IPS-NIHi11 (cell line): ENCODE data around the gene PSORS1C1.
A peak's percentile ranks its signal among the peaks of the same experiment; 100 is the strongest.
"Not testable (repeated sequence)": the region's sequence is repeated elsewhere in the genome, so short reads cannot be mapped to it uniquely, and the experiment has no call there.

Source experiments
- DNase-seq: peaks from one replicate; pipeline ENCODE4 v3.0.0; 2012; ENCODE audit warnings: mixed read lengths, low spot score

The PSORS1C1 gene, protein sequence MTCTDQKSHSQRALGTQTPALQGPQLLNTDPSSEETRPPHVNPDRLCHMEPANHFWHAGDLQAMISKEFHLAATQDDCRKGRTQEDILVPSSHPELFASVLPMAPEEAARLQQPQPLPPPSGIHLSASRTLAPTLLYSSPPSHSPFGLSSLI

DNA sequence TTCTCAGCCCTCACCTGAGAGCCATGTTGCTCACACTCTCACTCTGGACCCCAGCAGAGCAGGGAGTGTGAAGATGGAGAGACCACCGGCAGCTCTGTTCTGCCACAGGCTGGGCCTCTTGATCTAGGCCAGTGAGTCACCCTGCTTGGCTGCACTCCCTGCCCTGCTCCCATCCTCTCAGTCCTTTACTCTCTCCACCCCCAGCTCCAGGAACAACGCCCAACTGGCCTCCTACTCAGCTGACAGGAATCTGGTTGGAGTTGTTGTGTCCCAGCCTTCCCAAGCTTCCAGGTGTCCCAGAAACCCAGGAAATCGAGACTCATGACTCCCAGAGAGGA, at the start of gene PSORS1C1:
PSORS1C1 (plus strand) TSS at position 260 of the 338 bp plus-strand sequence. CDS start 14,833 bp downstream, outside the sequence.
- DNase-seq = peak; percentile 46

DNA sequence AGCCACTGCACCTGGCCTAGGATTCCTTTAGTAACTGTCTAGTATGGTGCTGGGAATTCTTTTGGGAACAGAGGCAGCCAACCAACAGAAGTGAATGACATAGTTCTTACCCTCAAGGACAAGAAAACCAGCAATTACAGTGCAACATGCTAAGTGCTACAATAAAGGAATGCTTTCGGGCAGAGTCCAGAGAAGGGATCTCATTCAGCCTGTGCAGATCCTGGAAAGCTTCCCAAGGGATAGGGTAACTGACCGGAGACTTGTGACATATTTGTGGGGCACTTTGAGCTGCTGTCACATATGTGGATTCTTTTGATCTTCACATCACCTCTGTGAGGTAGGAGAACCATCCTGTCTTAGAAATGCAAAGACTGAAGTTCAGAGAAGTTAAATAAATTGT, 49.0 kb upstream of the PSORS1C1 start:
- DNase-seq = no peak

DNA sequence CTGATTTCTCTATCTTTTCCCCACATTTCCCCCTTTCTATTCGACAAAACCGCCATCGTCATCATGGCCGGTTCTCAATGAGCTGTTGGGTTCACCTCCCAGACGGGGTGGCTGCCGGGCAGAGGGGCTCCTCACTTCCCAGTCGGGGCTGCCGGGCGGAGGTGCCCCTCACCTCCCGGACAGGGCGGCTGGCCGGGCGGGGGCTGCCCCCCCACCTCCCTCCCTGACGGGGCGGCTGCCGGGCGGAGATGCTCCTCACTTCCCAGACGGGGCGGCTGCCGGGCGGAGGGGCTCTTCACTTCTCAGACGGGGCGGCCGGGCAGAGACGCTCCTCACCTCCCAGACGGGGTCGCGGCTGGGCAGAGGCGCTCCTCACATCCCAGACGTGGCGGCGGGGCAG, 47.6 kb upstream of the PSORS1C1 start:
- not testable (repeated sequence) for DNase-seq

DNA sequence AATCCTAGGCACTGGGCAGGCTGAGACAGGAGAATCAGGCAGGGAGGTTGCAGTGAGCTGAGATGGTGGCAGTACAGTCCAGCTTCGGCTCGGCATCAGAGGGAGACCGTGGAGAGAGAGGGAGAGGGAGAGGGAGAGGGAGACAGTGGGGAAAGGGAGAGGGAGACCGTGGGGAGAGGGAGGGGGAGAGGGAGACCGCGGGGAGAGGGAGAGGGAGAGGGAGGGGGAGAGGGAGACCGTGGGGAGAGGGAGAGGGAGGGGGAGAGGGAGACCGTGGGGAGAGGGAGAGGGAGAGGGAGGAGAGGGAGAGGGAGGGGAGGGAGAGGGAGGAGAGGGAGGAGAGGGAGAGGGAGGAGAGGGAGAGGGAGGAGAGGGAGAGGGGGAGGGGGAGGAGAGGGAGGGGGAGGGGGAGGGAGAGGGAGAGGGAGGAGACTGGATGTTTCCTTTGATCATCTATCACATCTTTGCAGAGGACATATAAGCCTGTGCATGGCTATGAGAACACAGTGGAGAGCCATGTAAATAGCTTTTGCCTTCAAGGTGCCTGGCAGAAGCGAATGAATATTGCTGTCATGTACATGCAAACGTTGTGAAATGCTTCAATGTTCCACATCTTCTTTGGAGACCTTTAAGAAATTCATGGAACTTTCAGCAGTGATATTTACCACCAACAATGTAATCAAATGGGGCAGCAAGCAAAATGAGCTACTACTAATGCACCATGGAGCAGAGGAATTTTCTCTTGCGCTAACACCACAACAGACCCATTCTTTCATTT, 46.5 kb upstream of the PSORS1C1 start:
- not testable (repeated sequence) for DNase-seq

DNA sequence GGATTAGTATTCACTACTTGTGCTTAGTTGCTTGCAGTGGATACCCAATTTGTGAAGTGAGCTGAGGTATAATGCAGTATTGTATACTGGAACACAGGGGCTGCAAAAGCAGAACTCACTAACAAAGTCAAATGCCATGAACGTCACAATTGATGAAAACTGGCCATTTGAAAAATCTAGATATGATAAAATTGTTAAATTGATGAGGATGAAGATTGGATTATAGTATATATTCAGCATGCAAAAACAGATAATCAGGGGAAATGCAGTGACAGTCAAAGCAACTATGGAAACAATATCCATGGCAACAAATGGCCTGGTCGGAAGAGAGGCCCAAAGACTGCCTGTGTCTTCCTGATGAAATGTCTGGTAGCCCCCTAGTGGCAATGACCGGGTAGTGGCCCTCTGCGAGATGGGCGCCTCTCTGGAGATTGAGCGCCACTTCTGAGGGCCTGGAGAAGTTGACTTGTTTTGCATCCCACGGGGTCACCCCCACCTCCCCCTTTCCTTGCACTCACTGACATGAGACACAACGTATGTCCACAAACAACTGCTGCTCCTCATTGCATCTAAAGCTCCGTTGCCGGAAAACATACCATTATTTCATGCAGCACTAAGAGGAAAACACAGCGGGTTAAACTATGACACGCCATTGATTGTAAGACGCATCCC, 45.8 kb upstream of the PSORS1C1 start:
- DNase-seq = peak; percentile 87

DNA sequence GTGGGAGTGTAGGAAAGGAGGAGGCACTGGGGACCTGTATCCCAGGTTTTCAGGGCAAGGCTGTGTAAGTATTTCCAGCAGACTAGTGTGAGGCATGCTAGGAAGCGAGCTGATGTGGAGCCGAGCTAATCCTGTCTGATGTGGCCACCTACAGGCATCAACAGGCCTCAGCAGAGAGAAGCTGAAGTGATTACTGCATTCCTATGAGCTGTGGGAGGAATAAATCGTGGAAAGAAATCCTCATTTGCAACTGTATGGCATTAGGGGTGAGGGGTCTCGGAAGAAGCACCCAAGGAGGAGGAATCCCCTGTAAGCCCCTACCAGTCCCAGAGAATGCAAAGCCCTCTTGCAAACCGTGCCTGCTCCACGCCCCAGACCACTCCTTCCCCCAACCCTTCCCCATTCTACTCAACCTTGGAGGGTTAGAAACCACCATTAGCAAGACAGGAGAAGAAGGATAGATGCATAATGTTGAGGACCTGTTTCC, 43.8 kb upstream of the PSORS1C1 start:
- DNase-seq = peak; percentile 68

GRCh38 chr6:31074401-31074800, 40.2 kb upstream of the PSORS1C1 start:
- no peak for DNase-seq

DNA sequence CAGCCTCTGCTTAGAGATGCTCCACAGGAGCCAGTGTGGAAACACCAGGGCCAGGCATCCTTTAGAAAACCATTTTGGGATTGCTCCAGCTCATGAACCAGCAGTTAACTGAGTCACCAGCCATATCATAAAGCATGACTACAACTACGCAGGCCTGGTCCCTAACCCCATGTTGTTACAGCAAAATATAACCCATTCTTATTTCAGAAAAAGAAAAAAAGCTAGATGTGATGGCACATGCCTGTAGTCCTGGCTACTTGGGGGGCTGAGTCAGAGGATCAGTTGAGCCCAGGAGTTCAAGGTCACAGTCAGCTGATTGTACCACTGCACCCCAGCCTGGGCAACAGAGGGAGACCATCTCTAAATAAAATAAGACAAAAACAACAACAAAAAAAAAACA, 39.1 kb upstream of the PSORS1C1 start:
- DNase-seq = no peak

- DNase-seq = no peak
Measured at GRCh38 chr6:31076611-31077010, 38.0 kb upstream of the PSORS1C1 start.

- DNase-seq = peak; percentile 74
Measured at GRCh38 chr6:31079656-31080261, 34.8 kb upstream of the PSORS1C1 start.

GRCh38 chr6:31081872-31082271, 32.7 kb upstream of the PSORS1C1 start:
- no peak for DNase-seq

DNA sequence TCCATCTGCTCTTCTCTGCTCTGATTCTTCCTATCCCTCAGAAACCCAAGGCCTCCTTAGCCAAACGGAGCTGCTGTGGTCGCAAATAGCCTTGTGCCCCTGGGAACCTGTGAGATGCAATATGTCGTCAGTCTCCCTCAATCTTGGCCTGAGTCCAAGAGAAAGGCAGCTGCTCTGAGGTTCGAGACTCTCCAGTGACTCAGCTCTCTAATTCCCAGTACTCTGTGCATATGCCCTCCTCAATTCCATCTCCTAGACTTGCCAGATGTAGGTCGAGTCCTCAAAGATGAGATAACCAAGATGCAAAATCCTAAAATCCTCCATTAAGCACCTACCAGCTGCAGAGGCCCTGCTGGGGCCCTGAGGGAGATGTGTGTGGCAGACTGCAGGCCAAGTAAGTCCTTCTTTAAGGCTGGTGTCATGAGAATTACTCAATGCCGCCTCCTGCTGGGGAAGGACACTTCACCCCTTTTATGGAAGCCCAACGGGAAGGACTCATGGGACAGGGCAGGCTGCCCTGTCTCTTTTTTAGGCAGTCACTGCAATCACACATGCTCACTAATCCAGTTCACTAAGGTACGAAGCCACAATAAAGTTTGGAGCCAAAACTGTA, 30.8 kb upstream of the PSORS1C1 start:
- peak; percentile 65 for DNase-seq

DNA sequence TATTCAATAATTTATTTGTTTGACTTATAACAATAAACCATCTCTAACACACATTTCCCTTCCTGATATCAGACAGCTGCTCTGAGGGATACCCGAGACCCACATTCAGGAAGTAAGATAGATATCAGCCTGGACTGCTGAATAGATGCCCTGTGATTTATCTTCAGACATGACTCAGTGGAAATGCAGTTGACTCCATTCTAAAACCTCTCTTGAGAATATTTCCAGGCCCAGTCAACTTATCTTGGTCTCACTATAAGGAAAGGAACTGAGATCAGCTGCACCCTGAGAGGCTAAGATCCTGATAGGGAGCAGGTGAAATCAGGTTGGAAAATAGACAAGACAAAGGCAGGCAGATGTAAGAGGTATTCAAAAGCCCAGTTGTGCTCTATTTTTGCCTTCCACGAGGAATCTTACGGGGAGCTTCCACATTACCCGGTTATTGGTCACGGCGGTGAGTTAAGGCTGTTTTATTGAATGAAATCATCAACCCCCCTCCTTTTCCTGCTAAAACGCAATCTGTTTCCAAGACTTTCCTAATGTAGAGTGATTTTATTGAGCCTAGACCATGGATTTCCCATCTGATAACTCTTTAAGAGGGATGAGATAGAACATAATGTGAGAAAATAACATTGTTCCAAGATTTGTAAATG, 27.7 kb upstream of the PSORS1C1 start:
- DNase-seq = no peak

DNA sequence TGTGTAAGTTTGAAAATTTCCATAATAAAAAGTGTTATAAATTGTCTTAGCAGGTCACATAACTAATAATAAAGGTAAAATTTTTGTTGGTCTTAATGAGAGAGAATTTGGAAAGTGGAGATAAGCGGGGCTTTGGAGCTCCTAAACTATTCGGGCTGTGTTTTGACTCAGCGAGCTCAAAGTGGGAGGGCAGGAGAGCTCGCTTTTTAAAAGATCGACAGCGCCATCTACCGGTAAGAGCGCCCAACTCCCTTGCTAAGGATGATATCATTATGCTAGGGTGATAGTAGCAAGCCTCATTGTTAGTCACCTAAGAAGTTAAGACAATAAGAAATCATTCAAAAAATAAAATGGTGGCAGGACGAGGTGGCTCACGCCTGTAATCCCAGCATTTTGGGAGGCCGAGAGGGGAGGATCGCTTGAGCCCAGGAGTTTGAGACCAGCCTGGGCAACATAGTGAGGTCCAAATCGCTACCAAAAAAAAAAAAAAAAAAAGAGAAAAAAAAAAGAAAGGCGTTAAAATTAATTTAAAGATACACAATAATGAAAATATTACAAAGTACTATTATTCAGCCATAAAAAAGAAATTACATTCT, 27.0 kb upstream of the PSORS1C1 start:
- peak; percentile 88 for DNase-seq

GRCh38 chr6:31090275-31090972, 24.2 kb upstream of the PSORS1C1 start:
- no peak for DNase-seq

GRCh38 chr6:31090973-31091364, 23.6 kb upstream of the PSORS1C1 start:
- DNase-seq = no peak

GRCh38 chr6:31091680-31092079, 22.9 kb upstream of the PSORS1C1 start:
- DNase-seq = no peak

DNA sequence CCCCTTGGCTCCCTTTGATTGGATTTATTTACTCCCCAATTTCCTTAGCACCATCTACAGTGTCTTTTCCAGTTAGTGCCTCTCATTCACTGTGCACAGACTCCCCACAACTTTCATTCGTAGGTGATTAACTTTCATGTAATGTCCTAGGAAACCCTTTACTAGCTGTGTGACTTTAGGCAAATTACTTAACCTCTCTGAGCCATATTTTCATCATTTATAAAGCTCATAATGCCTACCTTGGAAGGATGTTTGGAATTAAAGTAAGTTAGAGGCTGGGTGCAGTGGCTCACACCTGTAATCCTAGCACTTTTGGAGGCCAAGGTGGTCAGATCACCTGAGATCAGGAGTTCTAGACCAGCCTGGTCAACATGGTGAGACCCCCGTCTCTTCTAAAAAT, 22.4 kb upstream of the PSORS1C1 start:
- DNase-seq = no peak

- no peak for DNase-seq
Measured at GRCh38 chr6:31092769-31093505, 21.7 kb upstream of the PSORS1C1 start.

- no peak for DNase-seq
Measured at GRCh38 chr6:31094389-31094881, 20.2 kb upstream of the PSORS1C1 start.
